ENCODE data around the gene PHTF2. TPM values are rescaled to one million over a fixed set of nuclear protein-coding genes. Genes with fewer than 3 reads are reported as not detected.
A peak's percentile ranks its signal among the peaks of the same experiment; 100 is the strongest.

PHTF2 gene
- polyA plus RNA-seq, 1 donor, result 11.5 TPM

DNA sequence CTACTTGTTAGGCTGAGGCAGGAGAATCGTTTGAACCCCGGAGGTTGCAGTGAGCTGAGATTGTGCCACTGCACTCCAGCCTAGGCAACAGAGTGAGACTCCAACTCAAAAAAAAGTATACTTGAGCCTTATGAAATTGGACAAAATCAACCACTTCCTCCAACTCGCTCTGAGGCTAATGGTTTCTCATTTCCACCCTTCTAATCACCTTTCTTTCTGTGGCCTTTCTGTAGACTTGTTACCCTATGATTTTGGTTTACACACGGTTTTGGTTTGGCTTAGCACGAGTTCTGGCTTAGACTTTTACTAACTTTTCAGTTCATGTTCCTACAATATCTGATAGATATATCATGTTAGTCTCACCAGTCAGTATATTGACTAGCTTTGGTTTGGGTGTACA lies 152.0 kb downstream of the PHTF2 start:
- no peak overlapping the region for H3K27ac ChIP-seq (ENCODE audit: low read length)
- H3K36me3 ChIP-seq (ENCODE audit: control insufficient read depth, insufficient read depth, low read length), result no peaks in the 10 kb centered on the region
- peaks cover under 1% of the 10 kb centered on the region for H3K4me1 ChIP-seq (ENCODE audit: control insufficient read depth, insufficient read depth, low read length)
- H3K9me3 ChIP-seq (ENCODE audit: control insufficient read depth, low read depth, low read length), result no peaks in the 10 kb centered on the region
- WGBS (ENCODE audit: insufficient coverage, low lambda C conversion rate), result no CpG with 5 or more reads among the region's 5 CpGs
- no peak overlapping the region for H3K4me3 ChIP-seq (ENCODE audit: low read length)
- no peak for DNase-seq
- H3K27me3 ChIP-seq (ENCODE audit: control insufficient read depth, insufficient read depth, low read length), result no peaks in the 10 kb centered on the region

- Histone ChIP-seq H3K36me3 (ENCODE audit: control insufficient read depth, insufficient read depth, low read length) (no peaks in the 10 kb centered on the region), H3K4me1 (ENCODE audit: control insufficient read depth, insufficient read depth, low read length) (peaks cover 22% of the 10 kb centered on the region), H3K27me3 (ENCODE audit: control insufficient read depth, insufficient read depth, low read length) (no peaks in the 10 kb centered on the region), H3K4me3 (ENCODE audit: low read length) (no peak overlapping the region), H3K9me3 (ENCODE audit: control insufficient read depth, low read depth, low read length) (no peaks in the 10 kb centered on the region), H3K27ac (ENCODE audit: low read length) (no peak overlapping the region)
- 17% methylated on average over 1 of the region's 3 CpGs for WGBS (ENCODE audit: insufficient coverage, low lambda C conversion rate)
- peak in 1 of 2 donors; percentile 51 for DNase-seq
Observed at GRCh38 chr7:77954773-77955555, 156.4 kb downstream of the PHTF2 start.

GRCh38 chr7:77958436-77958835 lies 159.9 kb downstream of the PHTF2 start:
- Histone ChIP-seq H3K27ac (ENCODE audit: low read length) (peak overlapping the region; percentile 21), H3K36me3 (ENCODE audit: control insufficient read depth, insufficient read depth, low read length) (no peaks in the 10 kb centered on the region), H3K4me3 (ENCODE audit: low read length) (no peak overlapping the region), H3K9me3 (ENCODE audit: control insufficient read depth, low read depth, low read length) (no peaks in the 10 kb centered on the region), H3K4me1 (ENCODE audit: control insufficient read depth, insufficient read depth, low read length) (peaks cover 32% of the 10 kb centered on the region), H3K27me3 (ENCODE audit: control insufficient read depth, insufficient read depth, low read length) (no peaks in the 10 kb centered on the region)
- DNase-seq, result no peak
- no CpG with 5 or more reads among the region's 2 CpGs for WGBS (ENCODE audit: insufficient coverage, low lambda C conversion rate)

- WGBS (ENCODE audit: insufficient coverage, low lambda C conversion rate), result 50% methylated on average over 1 of the region's 2 CpGs
- Histone ChIP-seq H3K4me1 (ENCODE audit: control insufficient read depth, insufficient read depth, low read length) (peaks cover 32% of the 10 kb centered on the region), H3K27me3 (ENCODE audit: control insufficient read depth, insufficient read depth, low read length) (no peaks in the 10 kb centered on the region), H3K9me3 (ENCODE audit: control insufficient read depth, low read depth, low read length) (no peaks in the 10 kb centered on the region), H3K4me3 (ENCODE audit: low read length) (no peak overlapping the region), H3K36me3 (ENCODE audit: control insufficient read depth, insufficient read depth, low read length) (no peaks in the 10 kb centered on the region), H3K27ac (ENCODE audit: low read length) (peak overlapping the region; percentile 21)
- DNase-seq, result peak in 1 of 2 donors; percentile 26
Observed at GRCh38 chr7:77959080-77959479, 160.5 kb downstream of the PHTF2 start.

GRCh38 chr7:77960336-77960735 lies 161.8 kb downstream of the PHTF2 start:
- H3K9me3 ChIP-seq (ENCODE audit: control insufficient read depth, low read depth, low read length), result no peaks in the 10 kb centered on the region
- DNase-seq, result peak in 1 of 2 donors; percentile 52
- no peaks in the 10 kb centered on the region for H3K27me3 ChIP-seq (ENCODE audit: control insufficient read depth, insufficient read depth, low read length)
- 20% methylated on average over 1 of the region's 2 CpGs for WGBS (ENCODE audit: insufficient coverage, low lambda C conversion rate)
- H3K4me3 ChIP-seq (ENCODE audit: low read length), result no peak overlapping the region
- no peak overlapping the region for H3K27ac ChIP-seq (ENCODE audit: low read length)
- no peaks in the 10 kb centered on the region for H3K36me3 ChIP-seq (ENCODE audit: control insufficient read depth, insufficient read depth, low read length)
- H3K4me1 ChIP-seq (ENCODE audit: control insufficient read depth, insufficient read depth, low read length), result peaks cover 32% of the 10 kb centered on the region

GRCh38 chr7:77967429-77967828 lies 168.9 kb downstream of the PHTF2 start:
- no peaks in the 10 kb centered on the region for H3K27me3 ChIP-seq (ENCODE audit: control insufficient read depth, insufficient read depth, low read length)
- no peak overlapping the region for H3K4me3 ChIP-seq (ENCODE audit: low read length)
- H3K9me3 ChIP-seq (ENCODE audit: control insufficient read depth, low read depth, low read length), result no peaks in the 10 kb centered on the region
- H3K27ac ChIP-seq (ENCODE audit: low read length), result no peak overlapping the region
- H3K36me3 ChIP-seq (ENCODE audit: control insufficient read depth, insufficient read depth, low read length), result no peaks in the 10 kb centered on the region
- H3K4me1 ChIP-seq (ENCODE audit: control insufficient read depth, insufficient read depth, low read length), result no peaks in the 10 kb centered on the region
- no peak for DNase-seq

DNA sequence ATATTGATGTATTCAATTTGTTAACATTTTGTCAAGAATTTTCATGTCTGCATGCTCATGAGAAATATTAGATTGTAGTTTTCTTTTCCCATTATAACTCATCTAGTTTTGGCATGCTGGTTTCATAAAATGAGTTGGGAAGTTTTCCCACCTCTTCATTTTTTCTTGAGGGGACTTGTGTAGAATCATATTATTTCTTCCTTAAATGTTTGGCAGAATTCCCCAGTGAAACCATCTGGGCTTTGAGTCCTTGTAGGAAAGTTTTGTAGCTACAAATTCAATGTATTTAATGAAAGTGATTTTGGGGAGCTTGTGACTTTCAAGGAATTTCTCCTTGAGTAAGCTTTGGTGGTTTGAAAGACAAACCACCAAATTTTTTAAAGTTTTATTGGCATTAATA lies 173.2 kb downstream of the PHTF2 start:
- Histone ChIP-seq H3K4me3 (ENCODE audit: low read length) (no peak overlapping the region), H3K27me3 (ENCODE audit: control insufficient read depth, insufficient read depth, low read length) (no peaks in the 10 kb centered on the region), H3K9me3 (ENCODE audit: control insufficient read depth, low read depth, low read length) (no peaks in the 10 kb centered on the region), H3K36me3 (ENCODE audit: control insufficient read depth, insufficient read depth, low read length) (no peaks in the 10 kb centered on the region), H3K27ac (ENCODE audit: low read length) (no peak overlapping the region), H3K4me1 (ENCODE audit: control insufficient read depth, insufficient read depth, low read length) (no peaks in the 10 kb centered on the region)
- DNase-seq, result no peak

DNA sequence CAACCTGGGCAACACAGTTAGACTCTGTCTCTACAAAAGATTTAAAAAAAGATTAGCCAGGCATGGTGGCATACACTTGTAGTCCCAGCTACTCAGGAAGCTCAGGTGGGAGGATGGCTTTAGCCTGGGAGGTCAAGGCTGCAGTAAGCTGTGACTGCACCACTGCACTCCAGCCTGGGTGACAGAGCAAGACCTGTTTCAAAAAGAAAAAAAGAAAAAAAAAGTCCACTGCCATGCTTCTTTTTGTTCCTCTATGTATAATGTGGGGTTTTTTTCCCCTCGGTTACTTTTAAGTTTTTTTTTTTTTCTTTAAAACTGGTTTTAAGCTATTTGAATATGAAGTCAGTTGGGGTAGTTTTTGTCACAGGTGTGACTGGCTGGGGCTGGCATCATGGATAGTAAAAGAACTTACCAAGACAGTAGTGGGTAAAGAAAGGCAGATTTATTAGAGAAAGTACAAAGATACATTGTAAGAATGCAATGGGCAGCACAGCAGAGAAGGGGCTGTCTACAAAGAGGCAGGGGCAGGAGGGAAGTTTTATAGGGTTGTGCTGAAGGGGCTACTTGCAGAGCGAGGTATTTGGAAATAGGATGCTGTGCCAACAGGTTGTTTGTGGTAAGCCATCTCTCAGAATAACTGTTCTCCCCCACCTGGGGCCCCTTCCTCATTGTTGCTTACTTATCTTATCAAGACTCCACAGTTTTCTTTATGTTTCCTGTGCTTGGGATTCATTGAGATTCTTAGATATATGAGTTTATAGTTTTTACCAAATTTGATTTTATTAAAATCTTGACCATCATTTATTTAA lies 177.3 kb downstream of the PHTF2 start:
- WGBS (ENCODE audit: insufficient coverage, low lambda C conversion rate), result no CpG with 5 or more reads among the region's 2 CpGs

DNA sequence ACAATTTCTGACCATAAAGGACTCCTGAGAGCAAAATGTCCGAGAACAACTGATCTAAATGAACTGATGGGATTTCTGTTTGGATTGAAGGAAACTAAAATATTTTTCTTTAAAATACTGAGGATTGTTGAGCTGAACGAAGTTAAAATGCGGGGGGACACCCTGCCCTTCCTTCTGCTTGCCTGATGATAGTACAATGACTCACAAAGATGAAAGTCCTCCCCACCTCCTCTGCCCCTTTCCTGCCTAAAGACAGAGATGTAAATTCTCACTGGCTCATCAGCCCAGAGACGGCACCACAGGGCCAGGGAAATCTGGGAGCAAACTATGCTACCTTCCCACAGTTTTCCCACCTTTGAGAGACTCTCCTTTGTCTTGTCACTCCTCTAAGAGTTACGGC lies 180.6 kb downstream of the PHTF2 start:
- H3K4me1 ChIP-seq (ENCODE audit: control insufficient read depth, insufficient read depth, low read length), result no peaks in the 10 kb centered on the region
- peaks cover 4% of the 10 kb centered on the region for H3K9me3 ChIP-seq (ENCODE audit: control insufficient read depth, low read depth, low read length)
- H3K4me3 ChIP-seq (ENCODE audit: low read length), result no peak overlapping the region
- no peak overlapping the region for H3K27ac ChIP-seq (ENCODE audit: low read length)
- H3K36me3 ChIP-seq (ENCODE audit: control insufficient read depth, insufficient read depth, low read length), result no peaks in the 10 kb centered on the region
- H3K27me3 ChIP-seq (ENCODE audit: control insufficient read depth, insufficient read depth, low read length), result no peaks in the 10 kb centered on the region
- WGBS (ENCODE audit: insufficient coverage, low lambda C conversion rate), result 100% methylated on average over 1 of the region's 5 CpGs
- DNase-seq, result no peak

More for the DNA sequence above, 177.3 kb downstream of the PHTF2 start:
- Histone ChIP-seq H3K4me1 (ENCODE audit: control insufficient read depth, insufficient read depth, low read length) (no peaks in the 10 kb centered on the region), H3K36me3 (ENCODE audit: control insufficient read depth, insufficient read depth, low read length) (no peaks in the 10 kb centered on the region), H3K27ac (ENCODE audit: low read length) (no peak overlapping the region), H3K9me3 (ENCODE audit: control insufficient read depth, low read depth, low read length) (no peaks in the 10 kb centered on the region), H3K4me3 (ENCODE audit: low read length) (no peak overlapping the region), H3K27me3 (ENCODE audit: control insufficient read depth, insufficient read depth, low read length) (no peaks in the 10 kb centered on the region)
- DNase-seq, result no peak

GRCh38 chr7:77980087-77980713 lies 181.6 kb downstream of the PHTF2 start:
- H3K27me3 ChIP-seq (ENCODE audit: control insufficient read depth, insufficient read depth, low read length), result no peaks in the 10 kb centered on the region
- no peaks in the 10 kb centered on the region for H3K4me1 ChIP-seq (ENCODE audit: control insufficient read depth, insufficient read depth, low read length)
- no peaks in the 10 kb centered on the region for H3K36me3 ChIP-seq (ENCODE audit: control insufficient read depth, insufficient read depth, low read length)
- H3K27ac ChIP-seq (ENCODE audit: low read length), result no peak overlapping the region
- WGBS (ENCODE audit: insufficient coverage, low lambda C conversion rate), result 86% methylated on average over 2 of the region's 3 CpGs
- peaks cover 4% of the 10 kb centered on the region for H3K9me3 ChIP-seq (ENCODE audit: control insufficient read depth, low read depth, low read length)
- H3K4me3 ChIP-seq (ENCODE audit: low read length), result no peak overlapping the region
- no peak for DNase-seq

All from large intestine (tissue), 3 donors.